NCI-H146 (cell line): ENCODE data around the gene DRG2.

ENCODE experiments used
- DNase-seq: peaks from one replicate; lab custom pipeline; 2025; lab: John Stamatoyannopoulos, UW

Gene DRG2

DNA sequence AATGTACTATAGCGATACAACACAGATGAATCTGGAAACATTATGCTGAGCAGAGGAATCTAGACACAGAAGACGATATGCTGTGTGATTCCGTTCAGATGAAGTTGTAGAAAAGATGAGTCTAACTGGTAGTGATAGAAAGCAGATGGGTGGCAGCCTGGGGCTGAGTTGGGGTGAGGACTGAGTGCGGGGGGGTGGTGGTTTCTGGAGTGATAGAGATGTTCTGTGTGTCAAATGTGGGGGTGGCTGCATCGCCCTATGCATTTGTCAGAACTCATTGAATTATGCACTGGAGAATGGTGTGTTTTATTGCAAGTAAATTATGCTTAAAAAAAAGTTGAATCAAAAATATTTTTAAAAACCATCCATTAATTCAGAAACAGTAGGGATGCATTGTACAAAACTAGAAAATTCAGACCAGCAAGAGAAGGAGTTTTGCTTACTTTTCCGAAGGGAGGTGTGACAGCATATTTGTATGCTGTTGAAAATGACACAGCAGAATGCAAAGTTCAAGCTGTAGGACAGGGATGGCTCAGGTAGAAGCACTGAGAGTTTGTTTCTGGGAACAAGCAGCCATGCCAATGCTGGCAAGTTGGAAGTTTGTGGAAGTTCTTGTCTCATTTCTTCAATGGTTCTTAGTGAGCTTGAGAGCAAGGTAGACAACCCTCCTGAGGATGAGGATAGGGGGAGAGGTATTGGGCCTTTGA lies 13.0 kb upstream of the DRG2 start:
- no peak for DNase-seq

- DNase-seq, result no peak
Observed at GRCh38 chr17:18076936-18077335, 10.8 kb upstream of the DRG2 start.

DNA sequence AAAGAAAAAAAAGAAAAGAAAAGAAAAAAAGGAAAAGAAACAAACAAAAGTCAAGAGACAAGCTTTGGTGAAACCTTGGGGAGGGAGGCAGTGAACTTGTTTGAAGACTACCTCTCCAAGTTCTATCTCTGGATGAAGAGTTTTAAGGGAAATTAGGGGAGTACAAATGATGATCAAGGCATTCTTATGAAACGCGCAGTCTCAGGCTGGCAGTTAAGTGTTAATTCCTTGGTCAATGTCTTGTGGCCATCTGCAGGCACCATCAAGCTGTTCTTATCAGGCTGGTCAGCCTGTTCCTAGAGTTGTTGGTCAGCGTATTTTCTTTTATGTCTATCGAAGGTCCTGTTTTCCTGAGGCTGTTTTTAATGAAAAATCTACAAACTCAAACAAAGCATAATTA lies 8.2 kb upstream of the DRG2 start:
- no peak for DNase-seq

GRCh38 chr17:18084256-18084655 lies 3.5 kb upstream of the DRG2 start:
- no peak for DNase-seq

- DNase-seq, result no peak
Observed at GRCh38 chr17:18089613-18090012, 1.9 kb downstream of the DRG2 start.

DNA sequence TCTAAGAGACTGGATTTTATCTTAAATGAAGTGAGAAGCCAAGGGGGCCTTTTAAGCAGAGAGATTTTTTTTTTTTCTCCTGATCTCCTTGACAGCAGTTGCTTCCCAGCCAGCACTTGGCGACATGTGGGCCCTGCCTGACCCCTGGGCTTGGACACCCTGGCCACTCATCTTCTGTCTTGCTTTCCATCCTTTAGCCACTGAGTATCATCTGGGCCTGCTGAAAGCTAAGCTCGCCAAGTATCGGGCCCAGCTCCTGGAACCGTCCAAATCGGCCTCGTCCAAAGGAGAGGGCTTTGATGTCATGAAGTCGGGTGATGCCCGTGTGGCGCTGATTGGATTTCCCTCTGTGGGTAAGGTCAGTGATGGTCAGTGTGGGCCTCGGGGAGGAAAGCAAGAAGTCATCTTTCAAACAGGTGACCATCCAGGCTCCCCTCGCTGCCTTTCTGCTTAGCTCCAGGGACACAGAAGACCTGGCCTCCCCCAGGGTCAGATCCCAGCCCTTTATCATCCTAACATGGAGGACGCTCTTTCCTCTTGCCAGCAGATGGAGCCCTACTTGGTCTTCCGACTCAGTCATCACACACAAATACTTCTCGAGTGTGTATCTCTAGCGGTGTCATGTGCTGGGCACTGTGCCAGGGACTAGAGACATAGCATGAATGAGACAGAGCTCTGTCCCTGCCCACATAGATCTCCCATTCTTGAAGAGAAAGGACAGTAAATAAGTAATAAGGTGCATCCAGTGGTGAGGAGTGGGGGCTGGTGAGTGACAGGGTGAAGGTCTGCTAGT lies 6.1 kb downstream of the DRG2 start:
- DNase-seq, result peak; percentile 17

- DNase-seq, result no peak
Observed at GRCh38 chr17:18094409-18094807, 6.7 kb downstream of the DRG2 start.

DNA sequence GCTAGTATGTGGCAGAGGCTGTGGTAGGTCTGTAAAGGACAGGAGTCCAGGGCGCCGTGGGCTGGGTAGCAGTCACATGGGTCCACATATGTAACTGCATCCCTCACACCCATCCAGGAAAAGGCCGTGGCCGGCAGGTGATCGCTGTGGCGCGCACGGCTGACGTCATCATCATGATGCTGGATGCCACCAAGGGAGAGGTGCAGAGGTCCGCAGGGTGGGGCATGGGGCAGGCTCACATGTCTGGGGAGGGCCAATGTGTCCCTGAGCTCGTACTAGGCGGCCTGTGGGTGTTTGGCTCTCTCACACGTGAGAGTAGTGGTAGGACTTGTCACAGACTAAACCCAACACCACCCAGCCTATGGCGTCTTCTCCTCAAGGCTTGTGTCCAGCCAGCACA lies 11.8 kb downstream of the DRG2 start:
- no peak for DNase-seq

GRCh38 chr17:18100616-18101015 lies 12.9 kb downstream of the DRG2 start:
- DNase-seq, result no peak

DNA sequence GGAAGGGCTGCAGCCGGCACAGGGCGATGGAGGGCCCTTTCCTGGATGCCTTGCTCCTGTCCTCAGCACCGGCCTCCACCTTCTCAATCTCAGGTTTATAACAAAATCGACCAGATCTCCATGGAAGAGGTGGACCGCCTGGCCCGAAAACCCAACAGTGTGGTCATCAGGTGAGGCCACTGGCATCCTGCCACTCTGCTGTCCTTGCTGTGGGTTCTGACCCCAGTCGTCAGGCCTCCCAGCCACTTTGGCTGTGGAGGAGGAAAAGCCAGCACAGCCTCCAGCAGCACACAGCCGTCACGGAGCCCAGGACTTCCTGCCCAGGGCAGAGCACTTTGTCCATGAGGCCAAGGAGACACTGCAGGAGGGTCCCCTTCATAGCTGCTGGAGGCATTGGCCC lies 14.1 kb downstream of the DRG2 start:
- DNase-seq, result no peak

DNA sequence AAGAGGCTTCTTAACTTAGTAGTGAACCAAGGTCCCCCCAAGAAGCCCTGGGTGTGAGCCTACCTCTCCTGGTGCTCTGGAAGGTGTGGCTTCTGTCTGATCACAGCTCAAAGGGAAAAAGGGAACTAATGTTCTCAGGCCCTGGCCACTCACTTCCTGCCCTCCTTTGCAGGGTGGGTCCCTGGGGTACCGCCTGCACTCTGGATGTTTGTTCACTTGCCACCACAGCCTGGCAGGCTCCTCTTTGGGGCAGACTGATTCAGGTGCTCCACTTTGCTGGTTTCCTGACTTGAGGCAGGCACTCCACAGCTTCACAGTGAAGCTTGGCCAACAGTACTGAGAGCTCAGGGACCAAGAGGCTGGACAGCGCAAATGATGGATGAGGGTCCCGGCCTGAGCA lies 14.9 kb downstream of the DRG2 start:
- no peak for DNase-seq

- no peak for DNase-seq
Observed at GRCh38 chr17:18105027-18105426, 17.3 kb downstream of the DRG2 start.

GRCh38 chr17:18105595-18105994 lies 17.8 kb downstream of the DRG2 start:
- DNase-seq, result no peak

GRCh38 chr17:18106211-18106610 lies 18.5 kb downstream of the DRG2 start:
- DNase-seq, result no peak

DNA sequence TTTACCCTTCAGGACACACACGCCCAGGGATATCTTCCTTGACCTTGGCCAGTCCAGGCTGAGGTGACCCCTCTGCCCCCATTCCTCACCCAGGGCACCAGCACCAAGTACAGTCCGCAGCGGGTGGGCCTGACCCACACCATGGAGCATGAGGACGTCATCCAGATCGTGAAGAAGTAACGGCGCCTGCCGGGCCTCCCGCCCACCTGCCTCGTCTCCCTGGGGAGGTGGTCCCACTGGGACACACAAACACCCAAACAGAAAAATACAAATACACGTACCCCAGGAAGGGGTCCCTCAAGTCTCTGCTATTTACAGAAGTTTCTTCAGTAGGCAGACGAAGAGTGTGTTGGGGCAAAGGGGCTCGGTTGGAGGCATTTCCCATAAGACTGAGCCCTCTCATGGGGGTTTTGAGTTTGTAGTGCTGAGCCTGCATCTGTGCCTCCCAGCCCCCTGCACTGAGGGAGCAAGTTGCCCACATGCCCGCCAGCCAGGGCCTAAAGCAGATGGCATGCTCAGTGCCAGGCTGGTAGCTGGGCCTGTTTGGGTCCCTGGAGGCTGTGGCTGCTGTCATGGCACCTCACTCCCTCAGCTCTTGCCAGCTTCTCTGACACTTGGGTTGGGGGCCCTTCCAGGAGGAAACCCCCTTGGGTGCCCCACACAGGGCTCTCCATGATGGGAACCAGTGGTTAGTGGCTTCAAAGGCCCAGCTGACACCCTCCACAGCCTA lies 19.5 kb downstream of the DRG2 start:
- DNase-seq, result no peak

DNA sequence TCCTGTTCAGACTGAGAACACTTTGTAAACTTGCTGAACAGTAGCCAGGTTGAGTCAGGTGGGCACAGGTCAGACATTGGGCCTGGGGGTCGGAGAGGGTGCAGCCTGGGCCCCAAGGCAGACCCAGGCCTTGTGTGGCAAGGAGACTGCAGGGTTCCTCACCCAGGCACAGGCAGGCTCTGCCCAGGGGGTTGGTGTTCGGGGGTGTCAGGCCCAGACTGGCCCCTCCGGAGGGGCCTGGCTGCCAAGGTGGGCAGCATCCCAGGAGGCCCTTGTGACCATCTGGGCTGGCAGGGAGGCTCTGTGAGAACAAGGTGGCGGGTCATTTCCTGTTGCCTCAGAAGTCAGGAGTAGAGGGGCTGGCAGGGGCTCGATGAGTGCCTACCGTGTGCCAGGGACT lies 20.2 kb downstream of the DRG2 start:
- no peak for DNase-seq

GRCh38 chr17:18108401-18109312 lies 20.9 kb downstream of the DRG2 start, which contains the start of gene MYO15A:
MYO15A (plus strand) TSS chr17:18108756; CDS start chr17:18118801, 10,045 bp downstream.
- DNase-seq, result no peak

DNA sequence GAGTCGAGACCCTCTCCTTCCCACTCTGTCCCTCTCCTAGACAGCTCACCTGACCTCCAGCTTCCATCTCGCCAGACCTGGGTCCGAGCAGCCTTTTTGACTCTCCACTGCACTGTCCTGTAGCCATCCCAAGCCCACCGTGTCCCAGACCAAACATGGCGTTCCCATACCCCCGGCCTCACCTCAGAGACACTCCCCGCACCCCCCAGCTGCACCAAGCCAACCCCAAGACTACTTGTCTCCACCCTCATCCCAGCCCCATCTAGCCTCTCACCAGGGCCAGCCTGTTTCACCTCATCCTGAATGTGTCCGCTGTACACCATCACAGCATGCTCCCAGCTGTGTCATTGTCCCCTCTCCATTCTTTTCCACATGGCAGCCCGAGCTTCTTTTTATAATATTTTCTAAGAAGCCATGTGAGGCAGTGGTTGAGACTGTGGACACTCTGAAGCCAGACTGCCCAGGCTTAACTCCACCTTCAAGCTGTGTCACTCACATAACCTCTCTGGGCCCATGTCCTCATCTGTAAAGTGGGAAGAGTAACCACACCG lies 22.3 kb downstream of the DRG2 start:
- DNase-seq, result peak; percentile 17

- no peak for DNase-seq
Observed at GRCh38 chr17:18110636-18111145, 22.9 kb downstream of the DRG2 start.

DNA sequence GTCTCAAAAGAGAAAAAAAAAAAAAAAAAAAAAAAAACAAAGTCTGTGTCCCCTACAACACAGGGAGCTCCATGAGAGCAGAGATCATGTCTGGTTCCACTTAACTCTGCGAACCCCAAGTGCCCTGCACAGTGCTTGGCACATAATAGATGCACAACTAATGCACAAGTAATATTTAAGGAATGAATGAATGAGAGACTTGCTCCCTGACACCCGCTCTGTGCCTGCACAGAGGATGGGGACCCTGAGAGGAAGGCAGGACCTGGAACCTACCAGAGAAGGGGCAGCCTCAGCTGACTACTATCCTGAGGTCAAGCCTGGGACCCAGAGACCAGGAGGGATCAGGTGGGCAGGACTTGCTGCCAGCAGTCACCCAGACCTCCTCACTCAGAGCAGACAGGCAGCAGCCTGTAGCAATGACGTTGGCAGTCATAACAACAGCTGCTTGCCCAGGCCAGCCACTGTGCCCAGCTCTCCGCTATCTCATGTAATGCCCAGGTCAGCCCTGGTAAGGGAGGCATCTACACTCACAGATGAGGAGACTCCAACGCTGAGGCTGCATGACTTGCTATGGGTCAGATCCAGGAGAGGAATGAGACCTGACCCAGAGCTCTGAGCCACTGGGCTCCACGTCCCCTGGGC lies 23.7 kb downstream of the DRG2 start:
- no peak for DNase-seq

- no peak for DNase-seq
Observed at GRCh38 chr17:18115517-18115916, 27.8 kb downstream of the DRG2 start.
